Endothelial cell of umbilical vein (primary cell): ENCODE results near the gene ADM2.

Experiments used
- EZH2 ChIP-seq: IDR thresholded peaks from 2 replicates; pipeline ENCODE4 v1.6.1; 2012; ENCODE audit warnings: borderline replicate concordance, low read depth, mild to moderate bottlenecking, moderate library complexity, low read length, inconsistent platforms; ENCODE audit not compliant: severe bottlenecking
- FOS ChIP-seq: IDR thresholded peaks from 2 replicates; pipeline ENCODE4 v1.6.1; 2011; ENCODE audit warnings: mild to moderate bottlenecking, low read length, moderate library complexity, borderline replicate concordance; ENCODE audit not compliant: insufficient read depth
- GATA2 ChIP-seq: IDR thresholded peaks from 2 replicates; pipeline ENCODE4 v1.7.0; 2011; ENCODE audit warnings: low read depth, mild to moderate bottlenecking, moderate library complexity, mixed read lengths, low read length; ENCODE audit not compliant: insufficient read length, insufficient read depth
- JUN ChIP-seq: IDR thresholded peaks from 2 replicates; pipeline ENCODE4 v1.6.1; 2011; ENCODE audit warnings: borderline replicate concordance, low read depth; ENCODE audit not compliant: insufficient read length, insufficient read depth
- MYC ChIP-seq: IDR thresholded peaks from one replicate; pipeline ENCODE4 v1.6.1; 2011; ENCODE audit warnings: mild to moderate bottlenecking, low read depth, low read length
- POLR2A ChIP-seq: IDR thresholded peaks from 2 replicates; pipeline ENCODE4 v1.6.1; 2012; ENCODE audit warnings: low read depth, mild to moderate bottlenecking, control low read depth, low read length
- POLR2AphosphoS5 ChIP-seq: IDR thresholded peaks from 2 replicates; pipeline ENCODE4 v1.6.1; 2012; ENCODE audit warnings: low read depth, mild to moderate bottlenecking, control low read depth, low read length, moderate library complexity; ENCODE audit not compliant: insufficient read depth
- TF ChIP-seq, protein P1 (sequence below), 2 donors: IDR thresholded peaks; 1 replicate in 1 of 2; 2 replicates in 1 of 2; pipeline ENCODE4 v1.5.1; 2011; ENCODE audit warnings: low read length in 2 of 2, mild to moderate bottlenecking in 2 of 2, moderate library complexity in 2 of 2, control low read depth in 1 of 2, inconsistent platforms in 1 of 2, low read depth in 1 of 2; ENCODE audit not compliant: insufficient read depth in 1 of 2; ENCODE audit errors: extremely low read depth in 1 of 2
- TF ChIP-seq, protein P2 (sequence below): IDR thresholded peaks from 2 replicates; pipeline ENCODE4 v1.6.1; 2011; ENCODE audit not compliant: insufficient read depth, insufficient read length

DNA sequence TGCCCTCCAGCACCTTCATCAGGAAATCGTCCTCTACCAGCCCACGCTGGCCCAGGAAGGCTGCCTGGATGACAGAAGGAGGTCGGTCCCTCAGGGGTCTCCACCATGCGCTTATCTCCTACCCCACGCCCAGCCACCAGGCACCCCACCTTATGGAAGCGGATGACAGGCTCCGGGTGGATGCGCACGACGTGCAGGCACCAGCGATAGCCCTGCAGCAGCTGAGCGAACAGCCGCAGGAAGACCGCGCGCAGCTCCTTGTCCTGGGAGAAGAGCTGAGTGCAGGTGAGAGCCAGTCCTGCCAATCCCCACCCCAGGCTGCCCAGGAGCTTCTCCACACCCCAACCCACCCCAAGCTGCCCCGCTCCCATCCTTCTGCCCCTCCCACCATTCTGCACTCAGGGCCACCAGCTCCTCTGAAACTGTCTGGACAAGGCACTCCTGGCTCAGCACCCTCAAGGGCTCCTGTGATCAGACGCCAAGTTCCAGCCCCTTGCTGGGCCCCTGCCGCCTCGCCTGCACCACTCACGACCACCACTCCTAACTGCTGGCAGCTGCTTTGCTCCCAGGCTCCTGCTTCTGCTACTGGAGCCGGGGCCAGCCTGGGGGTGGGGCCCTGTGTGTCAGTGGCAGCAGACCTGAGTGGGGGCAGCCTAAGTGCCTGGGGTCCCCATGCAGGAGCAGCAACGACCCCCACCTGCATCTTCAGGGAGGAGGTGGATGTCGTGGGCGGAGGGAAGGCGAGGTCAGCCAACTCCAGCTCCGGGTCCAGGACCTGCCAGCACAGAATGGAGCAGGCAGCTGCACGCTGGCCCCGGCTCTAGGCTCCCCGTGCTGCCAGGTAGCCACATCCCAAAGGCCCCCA is 16.0 kb upstream of the ADM2 start:
- TF ChIP-seq, protein P1, sequence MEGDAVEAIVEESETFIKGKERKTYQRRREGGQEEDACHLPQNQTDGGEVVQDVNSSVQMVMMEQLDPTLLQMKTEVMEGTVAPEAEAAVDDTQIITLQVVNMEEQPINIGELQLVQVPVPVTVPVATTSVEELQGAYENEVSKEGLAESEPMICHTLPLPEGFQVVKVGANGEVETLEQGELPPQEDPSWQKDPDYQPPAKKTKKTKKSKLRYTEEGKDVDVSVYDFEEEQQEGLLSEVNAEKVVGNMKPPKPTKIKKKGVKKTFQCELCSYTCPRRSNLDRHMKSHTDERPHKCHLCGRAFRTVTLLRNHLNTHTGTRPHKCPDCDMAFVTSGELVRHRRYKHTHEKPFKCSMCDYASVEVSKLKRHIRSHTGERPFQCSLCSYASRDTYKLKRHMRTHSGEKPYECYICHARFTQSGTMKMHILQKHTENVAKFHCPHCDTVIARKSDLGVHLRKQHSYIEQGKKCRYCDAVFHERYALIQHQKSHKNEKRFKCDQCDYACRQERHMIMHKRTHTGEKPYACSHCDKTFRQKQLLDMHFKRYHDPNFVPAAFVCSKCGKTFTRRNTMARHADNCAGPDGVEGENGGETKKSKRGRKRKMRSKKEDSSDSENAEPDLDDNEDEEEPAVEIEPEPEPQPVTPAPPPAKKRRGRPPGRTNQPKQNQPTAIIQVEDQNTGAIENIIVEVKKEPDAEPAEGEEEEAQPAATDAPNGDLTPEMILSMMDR (IDR thresholded peaks at IDR 0.05; ENCODE audit: extremely low read depth in 1 of 2, insufficient read depth in 1 of 2, low read depth in 1 of 2, low read length in 2 of 2), result no peak
- no peak for TF ChIP-seq GATA2
- no peak for TF ChIP-seq EZH2
- no peak for TF ChIP-seq POLR2A
- no peak for TF ChIP-seq POLR2AphosphoS5
- TF ChIP-seq, protein P2, sequence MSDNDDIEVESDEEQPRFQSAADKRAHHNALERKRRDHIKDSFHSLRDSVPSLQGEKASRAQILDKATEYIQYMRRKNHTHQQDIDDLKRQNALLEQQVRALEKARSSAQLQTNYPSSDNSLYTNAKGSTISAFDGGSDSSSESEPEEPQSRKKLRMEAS, result no peak
- no peak for TF ChIP-seq MYC
- TF ChIP-seq JUN, result no peak
- no peak for TF ChIP-seq FOS
